Astrocyte of the hippocampus (primary cell): Measurements from ENCODE around the gene LRRK1.
A peak's percentile ranks its signal among the peaks of the same experiment; 100 is the strongest.

ENCODE experiments used
- DNase-seq: peaks from one replicate; pipeline ENCODE4 v3.0.0; 2011; ENCODE audit warnings: low read depth, low spot score

Gene LRRK1

DNA sequence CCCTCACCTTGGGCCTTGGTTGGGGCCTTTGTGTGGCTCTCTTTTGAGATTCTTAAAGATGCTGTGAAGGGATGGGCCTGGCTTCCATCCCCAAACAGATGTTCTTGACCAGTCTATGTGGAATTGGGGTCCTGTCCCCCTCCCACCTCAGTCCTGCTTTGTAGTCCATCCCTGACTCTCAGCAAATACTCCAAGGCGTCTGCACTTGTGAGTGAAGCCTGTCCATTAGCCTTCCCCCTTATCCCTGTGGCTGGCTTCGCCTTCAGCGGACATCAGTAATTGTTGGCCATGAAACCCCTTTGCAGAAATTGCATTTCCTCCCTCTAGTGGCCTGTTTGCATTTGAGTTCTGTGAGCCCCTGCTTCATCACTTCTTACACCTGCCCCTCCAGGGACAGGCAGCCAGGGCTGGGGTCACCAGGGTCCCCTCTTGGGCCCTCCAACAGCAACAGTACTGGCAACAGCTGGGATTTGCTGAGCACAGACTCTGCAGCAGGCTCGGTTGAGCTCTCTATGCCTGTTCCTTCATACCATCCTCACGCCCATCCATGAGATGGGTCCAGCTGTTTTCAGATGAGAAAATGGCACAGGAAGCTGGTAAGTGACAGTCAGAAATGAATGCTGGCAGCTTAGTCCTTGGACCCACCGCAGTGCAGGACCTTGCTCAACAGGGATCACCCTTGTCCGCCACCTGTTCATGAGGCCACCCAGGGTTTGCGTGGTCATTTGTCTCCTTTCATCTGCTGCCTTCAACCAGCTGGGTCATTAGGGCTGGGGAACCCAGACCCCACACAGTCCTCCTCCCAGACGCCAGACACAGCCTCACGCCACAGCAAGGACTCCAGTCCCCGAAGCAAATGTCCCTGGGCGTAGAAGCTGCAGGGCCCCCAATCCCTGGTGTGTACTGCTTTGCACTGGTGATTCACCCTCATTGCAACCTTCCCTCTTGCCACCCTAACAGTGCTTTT lies 8.9 kb upstream of the LRRK1 start:
- no peak for DNase-seq

DNA sequence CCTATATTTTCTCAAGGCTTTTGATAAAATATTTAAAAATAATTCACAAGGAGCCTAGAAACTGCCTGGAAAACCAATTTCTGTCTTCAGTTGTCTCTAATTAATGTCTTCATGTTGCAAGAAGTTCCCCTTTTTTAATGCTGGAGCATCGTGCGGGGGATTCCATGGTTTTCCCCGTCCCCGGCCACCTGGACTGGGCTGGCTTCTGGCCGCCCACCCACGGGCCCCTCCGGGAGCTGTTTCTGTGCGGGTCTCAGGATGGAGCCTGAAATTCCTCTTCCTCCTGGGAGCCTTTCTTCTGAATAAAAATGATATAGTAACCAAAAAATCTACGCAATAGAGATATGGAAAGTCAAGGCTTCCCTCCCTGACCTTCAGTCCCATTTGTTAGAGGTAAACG lies 8.1 kb upstream of the LRRK1 start:
- DNase-seq, result no peak

DNA sequence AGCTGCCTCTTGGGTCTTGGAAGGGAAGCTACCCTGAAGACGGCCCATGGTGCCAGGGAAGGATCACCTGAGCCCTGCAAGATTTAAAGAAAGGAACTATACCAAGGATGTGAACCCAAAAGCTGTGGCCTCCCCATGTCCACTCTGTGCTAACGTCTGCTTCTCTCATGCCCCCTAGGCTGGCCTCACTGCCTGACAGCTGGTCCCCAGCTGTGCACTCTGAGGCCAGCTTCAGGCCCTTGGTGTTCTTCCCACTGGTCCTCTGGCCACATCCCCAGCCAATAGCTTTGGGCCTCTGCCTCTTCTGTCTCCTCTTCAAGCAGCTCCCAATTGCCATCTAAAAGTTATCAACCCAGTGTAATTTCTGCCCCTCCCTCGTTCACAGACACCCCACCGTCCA lies 5.2 kb upstream of the LRRK1 start:
- DNase-seq, result no peak

DNA sequence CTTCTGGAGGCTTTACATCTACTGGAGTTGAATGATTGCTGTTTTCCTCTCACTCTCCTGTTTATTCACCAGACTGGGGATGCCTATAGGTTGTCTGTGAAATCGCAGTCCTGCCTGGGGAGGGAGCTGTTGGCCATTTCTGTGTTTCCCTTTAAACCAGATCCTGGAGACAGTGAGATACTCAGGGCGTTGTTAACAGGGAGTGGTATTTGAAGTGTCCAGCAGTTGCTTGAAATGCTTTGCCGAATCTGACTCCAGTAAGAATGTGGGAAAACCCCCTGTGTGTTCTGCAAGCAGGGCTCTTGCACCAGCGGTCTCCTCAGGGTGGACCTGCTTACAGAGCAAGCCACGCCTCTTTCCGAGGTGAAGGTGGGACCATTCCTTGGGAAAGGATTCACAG lies 4.3 kb upstream of the LRRK1 start:
- DNase-seq, result no peak

DNA sequence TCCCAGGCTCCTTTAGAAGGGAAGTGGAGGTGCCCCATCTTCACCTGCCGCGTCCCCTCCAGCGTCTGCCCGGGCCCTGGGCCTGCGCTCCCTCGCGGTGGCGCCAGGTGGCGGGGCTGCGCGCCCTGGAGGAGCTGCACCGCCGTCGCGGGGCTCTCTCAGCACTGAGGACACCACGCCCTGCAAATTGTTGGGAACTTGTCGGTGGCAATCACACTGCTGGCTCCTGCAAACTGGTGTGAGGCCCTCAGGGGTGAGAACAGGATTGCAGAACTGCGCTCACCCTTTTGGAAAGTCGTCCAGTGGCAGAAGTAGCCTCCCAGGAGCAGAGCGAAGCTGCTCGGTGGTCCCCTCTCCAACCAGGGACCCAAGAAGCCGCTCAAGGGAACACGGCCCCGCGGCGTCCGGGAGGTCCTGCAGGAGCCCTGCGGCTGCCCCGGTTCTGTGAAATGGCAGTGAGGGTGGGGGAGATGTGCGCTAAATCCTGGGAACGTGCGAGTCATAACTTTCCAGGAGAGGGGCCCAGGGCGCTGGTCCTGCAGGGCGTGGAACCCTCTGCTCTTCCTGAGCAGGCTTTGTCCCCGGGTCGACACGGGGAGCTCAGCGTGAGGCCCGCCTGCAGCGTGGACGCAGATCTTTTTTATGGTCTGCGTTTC lies 995 bp upstream of the LRRK1 start:
- DNase-seq, result peak; percentile 83

DNA sequence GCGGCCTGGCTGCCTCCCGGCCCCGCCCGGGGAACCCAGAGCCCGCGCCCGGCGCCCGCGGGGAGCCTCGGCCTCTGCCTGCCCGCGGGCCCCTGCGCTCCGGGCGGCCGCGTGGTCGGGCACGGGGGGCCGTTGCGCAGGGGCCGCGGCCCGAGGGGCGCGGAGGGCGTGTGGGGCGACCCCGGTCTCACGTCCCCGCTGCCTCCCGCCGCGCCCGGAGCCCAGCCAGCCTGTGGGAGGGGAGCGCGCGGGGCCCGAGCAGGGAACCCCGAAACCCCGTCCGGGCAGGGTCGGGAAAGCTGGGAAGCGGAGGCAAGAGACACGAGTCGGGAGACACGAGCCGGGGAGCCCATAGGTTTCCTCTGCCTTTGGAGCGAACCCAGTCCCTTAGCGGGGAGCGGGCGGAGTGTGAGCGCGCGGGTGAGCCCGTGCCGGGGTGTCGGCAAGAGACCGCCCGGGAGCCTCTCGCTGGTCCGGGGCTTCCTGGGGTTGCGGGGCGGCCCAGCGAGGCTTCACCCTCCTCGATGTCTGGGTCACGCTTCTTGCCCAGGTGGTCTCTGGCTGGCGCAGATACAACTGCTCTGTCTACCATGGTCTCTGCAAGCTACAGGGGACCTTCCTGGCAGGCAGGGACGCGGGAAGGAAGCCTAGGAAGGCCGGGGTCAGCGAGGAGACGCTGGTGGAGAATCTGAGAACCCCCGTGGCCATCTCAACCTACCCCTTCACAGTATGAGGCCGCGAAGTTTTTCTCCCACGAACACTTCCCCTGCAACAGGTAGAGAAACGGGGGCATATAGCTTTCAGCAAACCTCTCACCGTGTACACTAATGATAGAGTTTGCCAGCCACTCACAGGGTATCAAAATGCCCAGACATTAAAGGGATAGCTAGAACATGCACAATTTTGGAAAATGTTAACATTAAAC lies 586 bp downstream of the LRRK1 start:
- DNase-seq, result peak; percentile 31

DNA sequence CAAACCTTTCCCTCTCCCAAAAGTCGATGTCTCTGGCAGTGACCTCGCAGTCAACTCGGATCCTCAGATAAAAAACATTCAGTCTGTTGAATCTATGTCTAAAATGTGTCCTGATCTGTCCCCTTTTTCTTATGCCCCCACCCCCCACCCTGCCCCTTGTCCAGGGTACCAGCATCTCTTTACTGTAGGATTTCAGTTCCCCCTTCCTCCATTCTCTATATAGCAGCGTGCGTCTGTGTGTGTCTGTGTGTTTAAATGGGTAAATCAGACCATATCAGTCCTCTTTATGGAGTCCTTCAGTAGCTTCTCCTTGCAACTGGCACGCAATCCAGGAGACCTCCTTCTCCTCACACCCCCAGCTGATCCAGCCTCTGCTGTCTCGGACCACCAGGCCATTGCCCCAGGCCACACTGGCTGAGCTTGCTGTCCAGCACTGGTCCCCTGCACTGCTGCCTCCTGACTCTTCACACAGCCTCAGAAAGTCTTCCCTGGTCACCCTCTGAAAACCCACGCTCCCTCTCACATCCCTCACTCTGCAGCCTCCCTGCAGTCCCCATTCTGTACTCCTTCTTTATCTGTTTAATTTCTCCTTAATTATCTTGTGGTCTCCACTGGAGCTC lies 1.5 kb downstream of the LRRK1 start:
- no peak for DNase-seq

DNA sequence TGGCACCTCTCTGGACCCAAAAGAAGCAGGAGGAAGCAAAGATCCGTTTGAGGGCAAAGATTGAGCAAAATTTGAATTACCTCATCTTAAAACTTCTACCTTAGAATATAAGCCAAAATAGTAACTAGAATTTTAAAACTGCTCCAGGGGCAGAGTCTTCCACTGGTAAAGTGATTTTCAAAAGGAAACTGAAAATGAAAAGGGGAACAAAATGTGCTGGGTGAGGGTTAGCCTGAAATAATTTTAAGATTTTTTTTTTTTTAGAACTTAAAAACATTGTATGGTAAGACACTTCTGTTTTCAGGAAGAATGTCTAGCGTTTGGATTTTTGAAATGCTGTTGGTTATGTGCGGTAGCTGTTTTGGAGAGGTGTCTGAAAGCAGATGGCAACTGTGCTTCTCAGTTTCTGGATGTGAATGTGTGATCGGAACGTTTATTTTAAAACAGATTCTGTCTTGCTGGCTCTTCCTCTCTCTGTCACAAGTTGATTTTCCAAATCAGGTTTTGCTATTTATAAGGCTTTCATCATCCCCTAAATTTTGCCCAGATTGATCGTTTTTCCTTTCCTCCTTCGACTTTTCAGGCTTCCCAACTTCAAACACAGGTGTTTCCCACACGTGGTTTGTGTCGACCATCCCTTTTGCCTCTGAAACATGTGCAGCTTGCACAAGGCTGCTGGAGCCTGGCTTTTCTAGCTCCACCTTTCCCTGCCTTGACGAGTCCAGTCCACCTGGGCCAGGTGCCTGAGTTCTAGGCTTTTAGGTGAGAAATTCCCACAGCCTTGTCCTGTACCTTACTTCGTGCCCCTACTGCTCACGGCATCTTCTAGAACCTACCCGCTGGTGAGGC lies 3.3 kb downstream of the LRRK1 start:
- no peak for DNase-seq

DNA sequence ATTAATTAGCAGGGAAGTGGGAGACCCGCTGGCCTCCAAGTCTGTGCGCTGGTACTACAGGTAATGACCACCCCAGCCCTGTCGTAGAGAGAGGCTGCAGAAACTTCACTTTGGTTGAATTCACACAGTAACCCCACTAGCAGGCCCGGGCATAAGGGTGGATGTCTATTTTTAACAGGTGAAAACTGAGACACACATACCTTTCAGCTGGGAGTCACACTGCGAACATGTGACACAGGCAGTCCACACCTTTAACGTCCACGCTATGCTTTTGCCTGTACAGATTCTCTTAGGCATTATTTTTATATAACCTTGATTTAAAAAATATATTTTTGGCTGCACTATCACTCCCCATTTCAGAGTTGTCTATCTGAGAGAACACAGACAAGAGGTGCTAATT lies 3.9 kb downstream of the LRRK1 start:
- no peak for DNase-seq

DNA sequence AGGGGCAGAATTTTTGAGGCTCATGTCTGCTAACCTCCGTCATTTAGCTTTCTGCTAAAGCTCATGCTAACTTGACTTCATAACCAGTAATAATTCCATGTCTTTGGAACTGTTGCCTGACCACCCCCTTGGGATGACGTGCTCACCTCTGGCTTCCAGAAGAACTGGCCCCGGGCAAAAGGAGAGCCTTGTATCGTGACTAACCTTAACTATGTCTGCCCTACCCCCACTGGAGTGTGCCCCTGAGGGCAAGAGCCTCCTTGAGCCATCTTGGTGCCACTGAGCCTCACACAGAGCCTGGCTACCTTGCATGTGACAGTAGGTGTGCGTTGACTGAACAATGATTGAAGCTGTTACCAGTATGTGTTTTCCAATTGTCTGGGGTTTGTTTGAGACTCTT lies 4.7 kb downstream of the LRRK1 start:
- DNase-seq, result no peak

DNA sequence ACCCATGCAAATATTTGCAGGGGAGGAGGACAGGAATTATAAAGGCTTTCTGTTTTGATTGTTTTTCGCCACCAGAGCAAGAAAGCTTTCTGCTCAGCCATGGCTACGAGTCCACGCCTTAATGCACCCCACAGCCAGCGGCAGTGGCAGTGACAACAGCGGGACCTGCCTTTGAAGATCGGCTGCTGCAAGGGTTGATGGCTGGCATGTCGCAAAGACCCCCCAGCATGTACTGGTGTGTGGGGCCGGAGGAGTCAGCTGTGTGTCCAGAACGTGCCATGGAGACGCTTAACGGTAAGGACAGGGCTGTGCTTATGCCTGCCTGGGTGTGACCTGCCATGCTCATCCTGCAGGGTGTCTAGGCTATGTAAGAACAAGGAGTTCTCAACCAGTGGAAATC lies 5.3 kb downstream of the LRRK1 start:
- DNase-seq, result no peak

DNA sequence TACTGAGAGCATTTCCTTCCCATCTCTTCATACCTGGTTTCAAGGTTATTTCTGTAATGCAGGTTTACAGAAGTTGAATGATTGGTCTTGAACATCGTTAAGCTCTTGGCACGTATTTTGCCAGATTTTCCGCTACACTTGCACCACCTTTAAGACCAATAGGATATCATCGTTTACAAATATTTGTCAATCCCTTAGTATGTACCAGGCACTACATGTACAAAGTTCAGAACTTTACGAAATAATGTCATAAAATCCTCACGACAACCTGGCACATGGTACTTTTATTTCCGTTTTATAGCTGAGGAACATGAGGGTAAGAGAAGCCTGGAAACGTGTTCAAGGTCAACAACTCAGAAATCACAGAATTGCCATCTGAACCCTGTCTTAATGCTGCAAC lies 6.3 kb downstream of the LRRK1 start:
- DNase-seq, result no peak

DNA sequence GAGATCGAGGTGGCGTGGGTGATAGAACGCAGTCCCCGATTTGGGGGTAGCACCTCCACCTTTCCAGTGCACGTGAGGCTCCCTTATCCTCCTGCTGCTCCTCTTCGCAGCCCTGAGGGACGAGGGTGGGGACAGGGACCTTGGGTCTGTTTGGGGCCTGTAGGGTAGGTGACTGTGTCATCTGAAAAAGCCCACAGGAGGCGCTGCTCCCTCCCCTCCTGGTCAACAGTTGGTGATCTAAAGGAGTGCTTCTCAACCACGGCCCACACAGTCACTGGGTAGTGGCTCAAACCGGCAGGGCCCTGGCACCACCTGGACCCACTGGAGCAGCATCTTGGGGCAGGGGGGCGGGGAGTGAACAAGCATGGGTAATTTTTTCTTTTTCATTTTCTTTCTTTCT lies 7.1 kb downstream of the LRRK1 start:
- DNase-seq, result no peak

DNA sequence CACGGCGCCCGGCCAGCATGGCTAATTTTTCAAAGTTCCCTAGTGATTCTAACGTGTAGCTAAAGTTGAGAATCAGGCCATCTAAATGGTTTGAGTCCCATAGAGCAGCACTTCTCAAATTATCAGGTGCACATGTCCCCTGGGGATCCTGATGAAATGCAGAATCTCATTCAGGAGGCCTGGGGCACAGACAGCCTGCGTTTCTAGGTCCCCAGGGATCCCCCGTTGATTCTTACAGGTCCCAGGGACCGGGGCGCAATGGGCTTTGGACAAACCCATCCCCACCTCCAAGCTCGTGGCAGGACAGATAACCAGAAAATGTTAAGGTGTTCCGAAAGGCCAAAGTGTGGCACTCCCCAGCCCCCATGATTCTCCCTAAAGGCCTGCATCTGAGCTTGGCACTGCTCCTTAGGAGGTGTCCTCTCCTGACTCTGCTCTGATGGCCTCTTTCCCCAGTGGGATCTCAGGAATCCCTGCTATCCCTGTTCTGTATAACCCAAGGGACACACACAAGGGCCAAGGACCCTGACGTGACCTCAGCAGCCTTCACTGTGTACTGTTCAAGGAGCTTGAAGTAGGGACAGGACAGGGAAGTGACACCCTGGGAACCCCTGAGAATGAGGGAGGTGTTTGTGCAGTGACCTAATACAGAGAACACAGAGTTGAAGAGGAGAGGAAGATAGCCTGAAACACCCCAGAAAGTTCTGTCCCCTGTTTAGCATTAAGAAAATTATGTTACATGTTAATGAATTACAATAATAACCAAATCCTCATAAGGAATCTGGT lies 8.0 kb downstream of the LRRK1 start:
- no peak for DNase-seq

DNA sequence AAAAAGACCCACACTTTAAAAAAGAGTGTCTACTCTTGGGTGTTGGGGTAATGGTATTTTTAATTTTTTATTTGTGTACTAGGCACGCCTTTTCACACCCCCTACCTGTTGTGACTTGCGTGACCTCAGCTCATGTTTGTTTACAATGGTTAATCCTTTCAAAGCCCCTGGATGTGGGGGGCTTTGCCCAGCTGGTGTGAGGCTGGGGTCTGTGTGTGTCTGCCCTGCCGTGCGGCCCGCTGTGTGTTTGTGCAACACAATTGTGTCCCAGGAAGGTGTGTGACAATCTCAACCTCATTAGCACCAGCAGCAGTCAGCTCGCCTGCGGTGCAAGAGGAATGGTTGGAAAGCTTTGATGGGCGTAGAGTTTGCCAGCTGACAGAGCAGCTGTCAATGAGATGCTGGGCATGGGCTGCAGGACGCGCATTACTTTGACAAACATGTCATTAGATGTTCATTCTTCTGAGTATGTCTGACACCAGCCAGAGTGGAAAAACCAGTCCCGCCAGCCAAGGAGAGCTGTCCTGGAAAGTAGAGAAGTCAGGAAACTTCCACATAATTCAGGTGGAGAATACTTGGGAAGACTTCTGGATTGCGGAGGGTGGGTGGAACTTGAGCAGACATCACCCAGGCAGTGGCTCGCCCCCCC lies 9.6 kb downstream of the LRRK1 start:
- DNase-seq, result no peak

DNA sequence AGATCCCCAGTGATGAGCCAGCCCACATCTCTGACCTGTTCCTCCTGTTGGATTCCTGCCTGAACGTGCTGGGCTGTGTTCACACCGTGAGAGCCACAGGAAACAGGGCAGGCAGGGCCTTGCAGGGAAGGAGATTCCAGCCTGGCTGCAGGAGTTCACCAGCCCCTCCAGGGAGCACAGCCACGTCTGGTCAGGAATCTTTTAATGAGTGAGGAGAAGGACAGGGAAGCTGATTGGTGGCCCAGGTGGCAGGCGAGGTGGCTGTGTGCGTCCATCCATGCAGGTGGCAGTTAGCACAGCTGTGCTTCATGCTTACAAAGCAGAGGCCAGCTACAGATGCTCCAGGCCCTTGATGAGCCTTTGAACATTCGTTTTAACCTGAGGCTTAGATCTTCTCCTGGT lies 10.5 kb downstream of the LRRK1 start:
- DNase-seq, result no peak

DNA sequence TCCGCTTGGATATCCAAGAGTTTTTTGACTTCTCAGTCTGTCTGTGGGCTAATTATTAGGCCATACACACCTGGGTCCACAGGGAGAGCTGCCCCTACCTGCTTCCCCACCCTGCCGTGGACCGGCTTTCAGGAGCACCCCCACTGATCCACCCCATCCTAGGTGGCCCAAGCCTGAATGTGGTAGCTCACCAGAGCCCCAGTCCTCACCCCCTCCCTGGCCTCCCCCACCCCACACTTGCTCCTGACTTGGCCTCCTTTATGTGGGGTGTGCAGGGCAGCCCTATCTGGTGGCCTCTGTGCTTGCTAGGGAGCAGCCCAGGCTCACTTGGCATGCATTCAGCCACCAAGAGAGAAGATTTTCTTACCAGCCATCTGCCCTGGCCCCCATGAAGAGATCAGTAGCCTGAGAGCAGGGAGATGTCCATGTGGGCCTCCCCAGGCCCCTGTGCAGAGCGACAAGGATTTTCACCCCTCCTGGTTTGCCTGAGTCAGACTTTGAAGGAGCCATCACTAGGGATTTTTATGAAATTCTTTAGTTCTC lies 11.2 kb downstream of the LRRK1 start:
- no peak for DNase-seq

DNA sequence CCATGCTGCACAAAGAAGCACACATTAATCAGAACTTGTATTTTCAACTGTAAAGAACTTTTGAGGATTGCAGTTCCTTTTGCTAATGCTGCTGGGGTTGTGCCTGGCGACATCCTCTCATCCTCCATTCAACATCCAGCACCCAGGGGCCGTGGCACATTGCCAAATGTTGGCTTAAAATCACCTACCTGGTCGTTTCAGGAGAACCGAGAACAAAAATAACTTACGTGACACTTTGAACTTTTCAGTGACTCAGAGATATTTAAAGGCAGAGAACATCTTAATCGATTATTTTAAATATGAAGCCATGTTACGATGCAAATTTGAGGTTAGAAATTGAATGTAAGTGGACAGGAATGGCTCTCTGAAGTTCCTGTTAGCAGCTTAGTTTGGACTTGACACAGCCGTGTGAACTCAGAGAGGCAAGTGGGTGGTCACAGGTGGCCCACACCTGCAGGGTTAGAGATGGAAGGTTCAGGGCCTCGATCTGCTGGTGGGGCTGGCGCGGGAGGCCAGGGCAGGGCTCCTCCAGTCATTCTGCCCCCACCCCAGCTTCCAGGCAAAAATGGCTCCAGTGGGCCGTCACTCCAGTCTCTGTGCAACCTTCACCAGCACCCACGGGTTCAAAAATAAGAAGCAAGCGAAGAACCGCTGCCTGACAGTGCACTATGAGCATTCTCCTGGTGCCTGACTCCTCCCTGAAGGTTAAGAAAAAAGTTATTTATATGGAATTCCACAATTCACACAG lies 12.2 kb downstream of the LRRK1 start:
- DNase-seq, result no peak
